Chondrocyte (in vitro differentiated cells): ENCODE measurements around the gene LHFPL2. TPM values are rescaled to one million over a fixed set of nuclear protein-coding genes. Genes with fewer than 3 reads are reported as not detected.
A peak's percentile ranks its signal among the peaks of the same experiment; 100 is the strongest.

Experiments
- DNase-seq: peaks from one replicate; pipeline ENCODE4 v3.0.0; 2021; ENCODE audit warnings: mixed read lengths, low spot score
- H3K27ac Mint-ChIP-seq: one replicate; pipeline ENCODE4 v1.8.0; 2021; ENCODE audit warnings: mild to moderate bottlenecking, moderate library complexity, mixed read lengths; ENCODE audit not compliant: unreplicated experiment
- H3K27me3 Mint-ChIP-seq: 2 replicates; pipeline ENCODE4 v1.8.0; 2021; ENCODE audit warnings: low read depth, mixed read lengths
- H3K36me3 Mint-ChIP-seq: 2 replicates; pipeline ENCODE4 v1.8.0; 2021; ENCODE audit warnings: low read depth, mixed read lengths
- H3K4me1 Mint-ChIP-seq: 2 replicates; pipeline ENCODE4 v1.8.0; 2021; ENCODE audit warnings: low read depth, mild to moderate bottlenecking, mixed read lengths
- H3K4me3 Mint-ChIP-seq: one replicate; pipeline ENCODE4 v1.8.0; 2021; ENCODE audit warnings: mild to moderate bottlenecking, moderate library complexity, mixed read lengths; ENCODE audit not compliant: unreplicated experiment
- H3K9me3 Mint-ChIP-seq: 2 replicates; pipeline ENCODE4 v1.8.0; 2021; ENCODE audit warnings: low read depth, mixed read lengths
- CTCF ChIP-seq: fragments of 200-600 bp; sonication (generic); IDR thresholded peaks from 2 replicates; pipeline ENCODE4 v1.5.0; 2021; ENCODE audit warnings: antibody characterized with exemption, mild to moderate bottlenecking, moderate library complexity
- total RNA-seq: library from RNA; stranded (reverse); gene quantifications from 3 replicates; pipeline ENCODE4 v1.2.1, GENCODE V29; 2021

The LHFPL2 gene
- total RNA-seq, 1 donor from 2014 or later = 49.4 TPM

- peaks cover 2% of the 10 kb centered on the region for H3K36me3 Mint-ChIP-seq
- no peaks in the 10 kb centered on the region for H3K27me3 Mint-ChIP-seq
- peaks cover 5% of the 10 kb centered on the region for H3K9me3 Mint-ChIP-seq
- TF ChIP-seq CTCF = no peak
- DNase-seq = no peak
- H3K27ac Mint-ChIP-seq = peak overlapping the region; percentile 90
- H3K4me3 Mint-ChIP-seq = no peak overlapping the region
- peaks cover 61% of the 10 kb centered on the region for H3K4me1 Mint-ChIP-seq
Measured at GRCh38 chr5:78568676-78569075, 79.9 kb downstream of the LHFPL2 start.

GRCh38 chr5:78568212-78568611 lies 80.4 kb downstream of the LHFPL2 start:
- H3K4me1 Mint-ChIP-seq = peaks cover 57% of the 10 kb centered on the region
- peak overlapping the region; percentile 90 for H3K27ac Mint-ChIP-seq
- no peak for DNase-seq
- no peaks in the 10 kb centered on the region for H3K27me3 Mint-ChIP-seq
- H3K36me3 Mint-ChIP-seq = peaks cover 3% of the 10 kb centered on the region
- H3K4me3 Mint-ChIP-seq = no peak overlapping the region
- H3K9me3 Mint-ChIP-seq = peaks cover 5% of the 10 kb centered on the region
- no peak for TF ChIP-seq CTCF

GRCh38 chr5:78567617-78568016 lies 81.0 kb downstream of the LHFPL2 start:
- TF ChIP-seq CTCF = no peak
- H3K36me3 Mint-ChIP-seq = peaks cover 3% of the 10 kb centered on the region
- DNase-seq = no peak
- peaks cover 52% of the 10 kb centered on the region for H3K4me1 Mint-ChIP-seq
- peaks cover 5% of the 10 kb centered on the region for H3K9me3 Mint-ChIP-seq
- no peaks in the 10 kb centered on the region for H3K27me3 Mint-ChIP-seq
- no peak overlapping the region for H3K4me3 Mint-ChIP-seq
- peak overlapping the region; percentile 76 for H3K27ac Mint-ChIP-seq

- Mint-ChIP-seq H3K4me1 (peaks cover 52% of the 10 kb centered on the region), H3K9me3 (peaks cover 5% of the 10 kb centered on the region), H3K27me3 (no peaks in the 10 kb centered on the region), H3K4me3 (no peak overlapping the region), H3K27ac (peak overlapping the region; percentile 76), H3K36me3 (peaks cover 3% of the 10 kb centered on the region)
- DNase-seq = no peak
- TF ChIP-seq CTCF = no peak
Measured at GRCh38 chr5:78566747-78567425, 81.7 kb downstream of the LHFPL2 start.

GRCh38 chr5:78565395-78565794 lies 83.2 kb downstream of the LHFPL2 start:
- Mint-ChIP-seq H3K27ac (no peak overlapping the region), H3K4me1 (peaks cover 41% of the 10 kb centered on the region), H3K4me3 (no peak overlapping the region), H3K9me3 (peaks cover 5% of the 10 kb centered on the region), H3K36me3 (peaks cover 4% of the 10 kb centered on the region), H3K27me3 (no peaks in the 10 kb centered on the region)
- TF ChIP-seq CTCF = no peak
- no peak for DNase-seq
